Right lung (tissue), 10 donors: ENCODE measurements around the gene TNFAIP8L3. TPM values are rescaled to one million over a fixed set of nuclear protein-coding genes. Genes with fewer than 3 reads are reported as not detected.
"Not testable (repeated sequence)": the region's sequence is repeated elsewhere in the genome, so short reads cannot be mapped to it uniquely, and the experiment has no call there.

Source experiments
- DNase-seq, 2 donors: peaks; one replicate each; pipeline ENCODE4 v3.0.0-alpha.2; 2013
- long read RNA-seq, 8 donors: transcript quantifications; one replicate each; lab custom pipeline, GENCODE V29; 2026
- polyA plus RNA-seq, 5 donors: library from polyadenylated mRNA; unstranded; fragments of 120-200 nt; gene quantifications; one replicate each; pipeline versions ENCODE4 v1.2.1 to v1.2.3, GENCODE V29; 2013; ENCODE audit warnings: inconsistent platforms in 1 of 5, low replicate concordance in 1 of 5; ENCODE audit not compliant: insufficient read length in 5 of 5, insufficient read depth in 1 of 5

The TNFAIP8L3 gene
- polyA plus RNA-seq = 1 to 10 TPM; 3.0 to 4.5 (median 4.3) TPM
- long read RNA-seq, donor 1, transcript TNFAIP8L3-202 (2 exons, 2,002 nt) = major isoform, 8 of 8 reads
- long read RNA-seq, donor 1, partial matches to known transcripts = 0 of 8 reads
- long read RNA-seq, donor 1, other reads (novel, unspliced or antisense) = 0 of 8 reads
- long read RNA-seq, donor 2, partial matches to known transcripts = 0 of 3 reads
- long read RNA-seq, donor 2, other reads (novel, unspliced or antisense) = 0 of 3 reads
- long read RNA-seq, donor 3, partial matches to known transcripts = 0 of 3 reads
- long read RNA-seq, donor 3, other reads (novel, unspliced or antisense) = 0 of 3 reads
- long read RNA-seq, donor 4, partial matches to known transcripts = 0 of 2 reads
- long read RNA-seq, donor 4, other reads (novel, unspliced or antisense) = 0 of 2 reads
- long read RNA-seq, donor 5, partial matches to known transcripts = 0 of 1 reads
- long read RNA-seq, donor 5, other reads (novel, unspliced or antisense) = 0 of 1 reads
- long read RNA-seq, donor 6 = 0 reads
- long read RNA-seq, donor 7, partial matches to known transcripts = 0 of 1 reads
- long read RNA-seq, donor 7, other reads (novel, unspliced or antisense) = 0 of 1 reads
- long read RNA-seq, donor 8 = 0 reads

DNA sequence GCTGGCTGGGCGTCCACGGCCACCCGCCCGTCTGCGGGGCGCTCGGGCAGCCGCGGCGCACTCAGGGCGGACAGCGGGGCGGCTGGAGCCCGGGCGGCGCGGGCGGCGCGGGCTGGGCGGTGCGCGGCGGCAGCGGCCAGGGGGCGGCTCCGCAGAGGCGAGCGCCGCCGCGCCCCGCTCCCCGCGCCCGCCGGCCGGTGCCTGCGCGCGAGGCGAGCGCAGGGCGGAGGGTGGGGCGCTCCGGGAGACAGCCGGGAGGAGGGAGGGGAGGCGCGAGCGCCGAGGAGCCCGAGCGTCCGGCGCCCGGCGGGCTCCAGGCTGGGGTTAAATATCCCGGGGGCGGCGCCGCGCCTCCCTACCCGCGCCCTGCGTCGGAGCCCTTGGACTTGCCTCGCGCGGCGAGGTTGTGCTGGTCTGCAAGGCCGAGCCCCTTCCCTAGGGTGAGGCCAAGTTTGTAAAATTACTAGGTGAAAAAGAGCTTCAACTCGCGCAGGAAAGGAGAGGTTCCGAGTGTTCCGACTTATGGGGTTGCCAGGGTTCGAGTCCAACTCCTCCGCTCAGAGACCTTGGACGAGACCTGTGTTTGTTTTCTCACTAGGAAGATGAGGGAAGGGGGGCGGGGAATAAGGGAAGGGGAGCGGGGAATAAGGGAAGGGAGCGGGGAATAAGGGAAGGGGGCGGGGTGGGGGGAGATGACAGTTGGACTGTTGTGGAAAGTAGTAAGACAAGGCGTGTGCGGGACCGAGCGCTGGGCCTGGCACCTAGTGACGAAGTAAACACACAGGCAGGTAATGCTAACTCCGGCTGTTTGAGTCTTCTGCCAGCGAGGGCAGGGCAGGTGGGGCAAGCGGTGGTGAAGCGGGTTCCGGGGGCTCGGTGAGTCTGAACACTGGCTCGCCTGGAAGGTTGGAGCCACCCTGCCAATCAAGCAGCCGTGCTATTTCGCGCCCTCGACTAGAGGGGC, at the start of gene TNFAIP8L3:
TSS of gene TNFAIP8L3 (minus strand) at position 301 of the 964 bp plus-strand sequence. CDS start 311 bp downstream, outside the sequence.
- no peak for DNase-seq

DNA sequence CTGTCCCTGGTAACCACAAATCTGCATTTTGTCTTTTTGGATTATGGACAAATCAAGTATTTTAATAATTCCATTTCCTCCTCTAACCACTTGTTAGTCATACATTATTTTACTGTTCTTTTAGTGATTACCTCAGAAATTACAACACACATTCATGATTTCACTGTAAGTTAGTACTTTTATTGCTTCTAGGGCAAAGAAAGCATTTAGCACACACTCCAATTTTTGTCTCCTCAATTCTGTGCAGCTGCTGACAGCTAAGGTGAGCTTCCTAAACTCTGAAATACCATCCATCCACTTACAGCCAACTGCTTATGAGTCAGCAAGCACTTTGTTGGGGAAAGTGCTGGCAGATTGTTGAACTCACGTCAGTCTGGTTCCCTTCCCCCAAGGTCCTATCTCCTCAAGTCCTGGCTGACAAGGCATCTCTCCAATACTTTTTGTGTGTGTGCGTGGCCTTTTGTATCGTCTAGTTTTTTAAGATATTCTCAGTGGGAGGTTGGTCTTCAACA, 49.4 kb upstream of the TNFAIP8L3 start:
- DNase-seq = no peak

DNA sequence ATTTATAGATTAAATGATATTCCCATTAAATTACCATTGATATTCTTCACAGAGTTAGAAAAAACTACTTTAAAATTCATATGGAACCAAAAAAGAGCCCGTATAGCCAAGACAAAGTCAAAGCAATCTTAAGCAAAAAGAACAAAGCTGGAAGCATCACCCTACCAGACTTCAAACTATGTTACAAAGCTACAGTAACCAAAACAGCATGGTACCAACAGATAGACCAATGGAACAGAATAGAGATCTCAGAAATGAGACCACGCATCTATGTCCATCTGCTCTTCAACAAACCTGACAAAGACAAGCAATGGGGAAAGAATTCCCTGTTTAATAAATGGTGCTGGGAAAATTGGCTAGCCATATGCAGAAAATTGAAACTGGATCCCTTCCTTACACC, 45.6 kb upstream of the TNFAIP8L3 start:
- DNase-seq = not testable (repeated sequence)

DNA sequence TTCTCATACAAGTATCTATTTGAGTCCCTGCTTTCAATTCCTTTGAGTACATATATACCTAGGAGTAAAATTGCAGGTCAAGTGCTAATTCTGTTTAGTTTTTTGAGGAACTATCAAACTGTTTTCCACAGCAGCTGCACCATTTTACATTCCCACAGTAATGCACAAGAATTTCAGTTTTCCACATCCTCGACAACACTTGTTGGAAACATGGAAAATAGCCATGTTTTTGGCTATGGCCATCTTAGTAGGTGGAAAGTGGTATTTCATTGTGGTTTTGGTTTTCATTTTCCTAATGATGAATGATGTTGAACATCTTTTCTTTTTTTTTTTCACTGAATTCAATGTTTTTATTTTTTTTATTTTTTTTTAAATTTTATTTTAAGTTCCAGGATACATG, 44.4 kb upstream of the TNFAIP8L3 start:
- DNase-seq = no peak

DNA sequence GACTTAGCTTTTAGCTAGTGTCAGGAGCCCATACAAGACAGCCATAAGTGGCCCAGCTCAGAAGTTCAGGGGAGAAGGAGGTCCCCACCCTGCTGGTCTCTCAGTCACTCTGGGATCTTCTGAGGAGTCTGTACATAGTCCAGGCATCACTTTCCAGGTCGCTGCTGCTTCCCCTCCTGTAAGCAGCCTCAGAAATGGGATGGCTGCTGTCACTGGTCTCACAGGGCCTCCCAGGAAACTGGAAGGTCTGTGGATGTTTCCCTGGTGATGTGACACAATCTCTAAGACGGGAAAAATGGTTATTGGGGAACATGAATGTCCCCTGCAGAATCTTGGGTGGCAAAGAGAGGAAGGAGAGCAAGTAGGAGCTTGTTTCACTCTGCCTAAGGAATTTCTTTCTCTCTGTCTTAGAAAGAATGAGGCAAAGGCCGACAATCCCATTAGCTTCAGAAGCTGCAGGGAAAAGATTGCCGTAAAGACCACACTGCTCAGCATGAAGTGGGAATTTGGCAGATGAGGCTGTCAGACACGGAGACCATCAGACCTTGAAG, 43.2 kb upstream of the TNFAIP8L3 start:
- DNase-seq = no peak

DNA sequence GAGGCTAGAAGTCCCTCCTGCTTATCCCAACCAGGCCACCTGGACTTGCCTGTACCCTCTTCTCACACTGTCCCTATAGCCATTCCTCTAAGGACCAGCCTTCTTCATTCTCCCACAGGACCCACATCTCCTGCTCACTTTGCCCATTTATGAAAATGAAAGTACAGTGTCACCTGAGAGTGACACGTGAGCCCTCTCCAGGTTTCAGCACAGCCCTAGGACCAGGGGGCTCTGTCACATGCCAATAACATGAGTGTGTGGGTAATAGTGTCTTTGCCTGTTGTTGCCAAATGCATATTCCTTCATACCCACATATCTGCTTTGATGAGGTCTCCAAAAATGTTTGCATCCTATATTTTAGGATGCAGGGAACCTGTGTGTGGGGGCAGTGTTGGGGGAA, 42.3 kb upstream of the TNFAIP8L3 start:
- no peak for DNase-seq

DNA sequence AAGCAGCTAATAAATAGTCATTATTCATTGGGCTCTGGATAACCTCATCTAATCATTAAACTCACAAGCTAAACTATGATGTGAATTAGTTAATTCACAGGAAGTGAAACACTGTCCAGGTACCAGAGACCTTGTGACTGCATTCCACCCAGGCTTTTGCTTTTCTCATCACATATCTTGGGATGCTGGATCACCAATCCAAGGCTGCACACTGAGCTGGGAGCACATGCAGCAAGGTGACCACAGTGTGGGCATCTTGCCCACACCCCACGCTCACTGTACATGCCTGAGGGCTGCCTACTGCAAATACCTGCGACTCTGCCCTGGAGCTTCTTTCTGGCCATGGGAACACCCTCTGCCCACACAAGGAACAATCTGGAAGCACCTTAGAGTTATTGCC, 40.6 kb upstream of the TNFAIP8L3 start:
- DNase-seq = no peak

DNA sequence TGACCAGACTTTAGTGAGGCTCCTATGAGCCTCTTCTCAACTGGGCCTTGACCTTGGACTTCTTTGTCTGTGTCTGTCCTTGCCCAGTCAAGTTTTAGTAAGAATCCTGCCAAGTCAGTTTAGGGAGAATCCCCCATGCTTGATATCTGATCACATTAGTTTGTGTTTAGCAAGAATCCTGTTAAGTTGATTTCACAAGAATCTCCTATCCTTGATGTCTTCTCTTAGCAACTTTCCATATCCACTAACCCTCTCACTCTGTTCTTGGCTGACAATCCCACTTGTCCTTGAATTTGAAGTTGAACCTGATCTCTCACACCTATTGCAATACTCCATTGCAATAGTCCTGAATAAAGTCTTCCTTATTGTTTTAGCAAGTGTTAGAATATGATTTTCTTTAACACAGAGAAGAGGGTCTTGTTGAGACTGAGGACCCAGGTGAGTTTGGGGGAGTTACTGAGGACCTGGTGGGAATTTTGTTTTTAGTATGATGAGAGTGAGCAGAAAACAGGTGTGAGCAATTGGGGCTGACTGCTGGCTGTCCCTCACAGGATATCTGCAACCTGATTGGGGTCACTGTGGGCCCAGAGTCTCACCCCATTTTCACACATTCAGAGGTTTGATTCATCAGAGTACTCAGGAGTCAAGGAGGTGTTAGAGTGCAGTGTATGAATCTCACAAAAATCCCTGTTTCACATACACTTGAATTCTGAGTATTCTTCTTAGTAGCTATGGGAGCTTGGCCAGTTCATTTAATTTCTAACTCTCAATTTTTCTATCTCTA, 39.9 kb upstream of the TNFAIP8L3 start:
- DNase-seq = no peak

DNA sequence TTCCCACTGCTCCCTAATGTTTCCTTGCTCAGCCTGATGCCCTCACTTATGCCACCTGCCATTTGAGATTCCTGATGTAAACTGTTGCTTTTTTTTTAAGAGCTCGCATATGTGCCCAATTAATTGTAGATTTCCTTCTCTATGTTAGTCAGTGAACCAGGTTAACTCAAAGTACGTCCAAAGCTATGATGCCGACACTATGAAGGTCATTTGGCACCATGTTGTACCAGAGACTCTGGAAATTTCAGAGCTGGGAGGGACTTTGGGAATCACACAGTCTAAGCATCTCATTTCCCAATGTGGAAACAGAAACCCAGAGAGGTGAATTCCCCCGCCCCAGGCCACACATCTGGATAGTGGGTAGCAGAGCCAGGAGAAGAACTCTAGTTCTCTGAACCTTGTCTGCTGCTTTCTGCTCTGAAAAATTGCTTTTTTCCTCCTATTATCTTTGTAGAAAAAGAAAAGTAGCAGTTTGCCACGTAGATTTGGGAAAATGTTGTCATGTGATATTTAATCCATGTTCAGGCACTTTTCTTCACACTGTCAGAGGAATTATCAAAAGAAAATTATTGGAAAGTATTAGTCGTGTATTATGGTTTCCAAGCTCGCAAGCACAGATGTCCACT, 38.5 kb upstream of the TNFAIP8L3 start:
- no peak for DNase-seq

DNA sequence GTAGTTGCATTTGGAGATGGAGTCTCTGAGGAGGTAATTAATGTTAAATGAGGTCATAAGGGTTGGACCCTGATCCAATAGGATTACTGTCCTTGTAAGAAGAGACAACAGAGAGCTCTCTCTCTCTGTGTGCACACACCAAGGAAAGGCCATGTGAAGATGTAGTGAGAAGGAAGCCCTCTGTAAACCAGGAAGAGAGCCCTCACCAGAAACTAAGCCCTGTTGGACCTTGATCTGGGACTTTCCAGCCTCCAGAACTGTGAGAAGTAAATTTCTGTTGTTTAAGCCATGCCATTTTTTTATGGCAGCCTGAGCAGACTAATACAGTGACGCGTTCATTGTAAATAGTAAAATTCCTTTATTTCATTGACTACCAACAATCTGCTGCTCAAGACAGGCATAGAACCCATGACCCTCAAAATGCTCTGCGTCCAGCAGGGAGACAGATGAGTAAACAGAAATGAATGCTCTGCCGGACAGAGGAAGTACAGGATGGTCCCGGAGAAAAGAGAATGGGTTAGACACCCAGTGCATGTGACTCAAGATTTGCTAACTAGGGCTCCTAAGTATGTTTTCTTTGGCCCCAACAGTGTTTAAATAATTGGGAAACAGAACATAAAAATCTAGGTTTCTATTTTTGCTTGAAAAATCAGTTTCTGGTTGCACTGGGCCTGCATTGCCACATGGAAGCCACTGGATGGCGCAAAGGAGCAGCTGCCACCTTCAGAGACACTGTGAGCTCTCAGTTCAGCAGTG, 37.9 kb upstream of the TNFAIP8L3 start:
- DNase-seq = no peak

DNA sequence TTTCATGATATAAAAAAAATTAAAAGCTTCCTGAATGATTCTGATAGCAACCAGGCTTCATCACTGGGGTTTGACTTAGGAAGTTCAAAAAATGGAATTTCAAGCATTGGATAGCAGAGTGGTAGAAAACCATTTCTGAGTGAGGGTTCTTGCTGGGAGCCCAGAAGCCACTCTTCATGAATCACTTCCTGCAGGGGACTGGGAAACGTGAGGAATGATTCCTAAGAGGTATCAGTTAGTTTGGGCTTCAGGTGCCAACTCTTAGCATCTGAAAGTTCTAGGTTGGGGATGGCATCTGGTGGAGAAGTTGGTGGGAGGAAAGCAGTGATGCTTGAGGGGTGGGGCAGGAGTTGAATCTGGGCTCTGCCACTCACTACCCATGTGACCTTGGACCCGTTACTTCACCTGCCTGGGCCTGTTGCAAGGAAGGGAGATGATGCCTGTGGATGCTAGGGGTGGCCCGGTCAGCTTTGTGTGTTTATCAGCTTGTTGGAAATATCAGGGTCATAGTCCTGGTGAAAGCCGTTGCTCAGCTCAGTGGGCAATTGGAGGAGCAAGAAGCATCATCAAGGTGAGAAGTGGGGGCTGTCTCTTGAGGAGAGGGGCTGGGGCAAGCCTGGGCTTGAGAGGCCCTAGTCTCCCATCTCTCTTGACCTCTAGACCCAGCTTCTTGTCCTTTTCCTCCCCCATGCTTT, 37.0 kb upstream of the TNFAIP8L3 start:
- no peak for DNase-seq

DNA sequence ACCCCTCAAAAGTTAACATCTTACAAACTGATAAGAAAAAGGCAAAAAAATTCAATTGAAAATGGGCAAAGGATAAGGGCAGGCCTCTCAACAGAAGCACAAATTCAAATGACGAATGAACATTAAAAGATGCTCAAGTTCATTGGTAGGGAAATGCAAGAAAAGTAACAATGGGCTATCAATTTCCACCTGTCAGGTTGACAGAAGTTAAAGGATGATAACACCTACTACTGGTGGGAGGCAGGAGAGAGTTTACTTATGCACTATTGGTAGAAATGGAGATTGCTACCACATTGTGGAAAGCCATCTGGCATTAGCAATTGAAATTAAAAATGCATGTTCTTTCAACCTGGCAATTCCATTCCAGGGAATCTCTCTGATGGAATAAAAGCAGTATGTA, 35.6 kb upstream of the TNFAIP8L3 start:
- no peak for DNase-seq

DNA sequence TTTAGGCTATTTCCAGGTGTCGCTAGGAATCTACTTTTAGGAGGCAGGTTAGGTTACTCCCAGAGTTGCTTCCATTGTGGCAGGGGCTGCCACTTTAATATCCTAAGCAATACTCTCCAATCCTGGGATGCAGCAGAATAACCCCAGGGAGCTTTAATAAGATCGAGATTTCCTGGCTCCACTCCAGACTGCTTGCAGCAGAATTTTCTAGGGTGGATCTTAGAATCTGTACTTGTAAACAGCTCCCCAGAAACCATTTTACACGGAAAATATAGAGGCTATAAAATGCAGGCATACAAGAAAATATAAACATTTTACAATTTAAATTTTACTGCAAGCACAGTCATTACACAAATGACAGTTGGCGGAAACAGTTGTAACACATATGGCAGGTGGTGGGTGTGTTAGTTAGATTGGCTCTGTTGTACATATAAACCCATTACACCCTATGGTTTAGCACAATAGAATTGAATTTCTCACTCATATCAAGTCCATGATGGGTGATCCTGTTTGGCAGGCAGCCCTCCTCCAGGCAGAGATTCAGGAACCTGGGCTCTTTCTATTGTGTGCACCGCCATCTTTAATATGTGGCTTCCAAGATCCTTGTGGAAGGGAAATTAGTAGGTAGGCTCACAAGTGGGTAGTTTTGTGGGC, 35.0 kb upstream of the TNFAIP8L3 start:
- DNase-seq = no peak

DNA sequence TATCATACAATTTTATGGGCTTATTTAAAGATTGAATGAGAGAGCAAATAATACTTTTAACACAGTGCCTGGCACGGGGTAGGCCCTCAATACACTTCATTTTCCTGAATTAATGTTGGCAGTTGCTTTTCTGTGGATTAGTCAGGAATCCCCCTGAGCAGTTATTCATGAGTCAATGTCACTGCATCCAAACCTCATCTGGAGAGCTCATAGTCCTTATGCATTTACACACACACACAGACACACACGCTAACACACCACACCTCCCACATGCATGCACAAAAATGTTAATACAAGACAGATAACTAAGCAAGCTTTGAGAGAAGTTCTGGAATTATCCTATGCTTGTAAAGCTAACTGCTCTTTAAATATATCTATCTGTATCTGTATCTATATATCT, 34.0 kb upstream of the TNFAIP8L3 start:
- no peak for DNase-seq

DNA sequence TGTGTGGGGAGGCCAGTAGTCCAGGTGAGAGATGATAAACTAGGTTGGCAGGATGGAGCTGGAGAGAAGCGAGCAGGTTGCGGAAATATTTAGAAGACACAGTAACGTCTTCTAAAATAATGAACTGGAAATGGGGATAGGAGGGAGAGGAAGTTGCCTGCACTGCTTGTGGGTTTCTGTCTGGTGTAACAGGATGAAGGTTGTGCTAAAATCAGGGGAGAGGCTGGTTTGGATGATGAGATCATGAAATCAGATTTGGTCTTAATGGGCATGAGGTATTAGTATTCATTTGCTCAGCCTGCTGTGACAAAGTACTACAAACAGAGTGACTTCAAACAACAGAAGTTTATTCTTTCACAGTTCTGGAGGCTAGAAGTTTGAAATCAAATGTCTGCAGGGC, 32.1 kb upstream of the TNFAIP8L3 start:
- DNase-seq = no peak

DNA sequence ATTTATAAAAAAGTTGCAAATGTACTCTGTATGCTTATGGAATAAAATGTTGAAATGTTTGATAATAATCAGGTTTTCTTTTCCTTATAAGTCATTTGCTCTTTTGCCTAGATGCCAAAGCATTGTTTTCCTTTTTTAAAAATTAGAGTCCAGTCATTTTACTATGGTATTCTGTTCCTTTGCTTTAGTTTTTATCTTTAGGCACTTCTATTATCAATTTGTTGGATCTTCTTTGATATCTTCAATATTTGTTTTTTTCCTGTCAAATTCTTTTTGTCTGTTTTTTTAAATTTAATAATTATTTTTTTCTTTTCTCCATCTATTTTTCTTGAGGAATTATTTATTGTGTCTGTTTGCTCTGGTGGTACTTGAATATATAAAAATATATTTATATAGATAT, 28.3 kb upstream of the TNFAIP8L3 start:
- not testable (repeated sequence) for DNase-seq

DNA sequence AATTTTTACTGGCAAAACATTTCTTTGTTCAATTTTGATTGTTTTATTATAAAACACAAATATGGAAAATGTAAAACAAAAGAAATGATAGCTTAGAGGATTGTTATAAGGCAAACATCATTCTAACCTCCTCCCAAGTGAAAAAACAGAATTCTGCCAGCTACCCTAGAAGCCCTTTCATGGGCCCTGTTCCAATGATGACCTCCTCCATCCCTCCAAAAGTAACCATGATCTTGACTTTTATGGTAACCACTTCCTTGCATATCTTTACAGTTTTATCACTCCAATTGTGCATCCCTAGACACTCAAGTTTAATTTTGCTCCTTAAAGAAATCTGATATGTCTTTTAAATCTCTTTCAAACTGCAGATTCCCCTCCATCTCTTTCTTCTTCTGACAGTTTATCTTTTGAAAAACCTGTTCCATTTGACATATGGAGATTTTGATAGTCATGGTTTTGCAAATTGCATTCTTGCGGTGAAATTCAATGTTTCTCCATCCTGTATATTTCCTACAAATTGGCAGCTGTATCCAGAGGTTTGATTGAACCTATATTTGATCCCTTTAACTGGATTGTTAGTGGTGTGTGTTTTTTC, 27.0 kb upstream of the TNFAIP8L3 start:
- no peak for DNase-seq

DNA sequence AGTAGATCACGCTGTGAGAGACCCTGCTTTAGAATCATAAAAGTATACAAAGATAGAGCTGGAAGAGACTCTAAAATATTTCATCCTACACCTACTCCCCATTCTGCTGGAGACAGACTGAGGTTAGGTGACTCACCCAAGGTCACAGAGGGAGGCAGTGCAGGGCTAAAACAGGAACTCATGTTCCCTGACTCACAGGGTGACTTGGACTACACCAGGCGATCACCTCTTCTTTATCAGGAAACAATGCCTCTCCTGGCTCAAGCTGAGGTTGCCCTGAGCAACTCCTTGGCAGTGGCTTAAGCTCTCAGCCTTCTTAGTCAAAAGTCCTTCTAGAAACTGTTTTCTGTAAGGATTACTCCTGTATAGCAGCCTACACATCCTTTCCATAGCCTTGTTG, 26.4 kb upstream of the TNFAIP8L3 start:
- no peak for DNase-seq
